NCI-H187 treated with DMSO at 0.1 percent for 48 hours (cell line): ENCODE data around the gene USP28.

Experiments used
- DNase-seq: peaks from one replicate; lab custom pipeline; 2025; lab: John Stamatoyannopoulos, UW

Gene USP28

GRCh38 chr11:113877670-113878055 lies 2.3 kb upstream of the USP28 start:
- no peak for DNase-seq

- no peak for DNase-seq
Measured at GRCh38 chr11:113876798-113877669, 1.7 kb upstream of the USP28 start.

- DNase-seq, result no peak
Measured at GRCh38 chr11:113876074-113876797, 864 bp upstream of the USP28 start.

- no peak for DNase-seq
Measured at GRCh38 chr11:113874581-113875233, 665 bp downstream of the USP28 start.

DNA sequence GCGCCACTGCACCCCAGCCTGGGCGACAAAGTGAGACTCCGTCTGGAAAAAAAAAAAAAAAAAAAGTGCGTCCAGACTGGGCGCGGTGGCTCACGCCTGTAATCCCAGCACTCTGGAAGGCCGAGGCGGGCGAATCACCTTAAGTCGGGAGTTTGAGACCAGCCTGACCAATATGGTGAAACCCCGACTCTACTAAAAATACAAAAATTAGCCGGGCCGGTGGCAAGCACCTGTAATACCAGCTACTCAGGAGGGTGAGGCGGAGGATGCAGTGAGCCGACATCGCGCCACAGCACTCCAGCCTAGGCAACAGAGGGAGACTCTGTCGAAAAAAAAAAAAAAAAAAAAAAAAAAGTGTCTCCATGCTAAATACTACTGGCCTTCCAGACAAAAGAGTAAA lies 1.3 kb downstream of the USP28 start:
- DNase-seq, result no peak

- no peak for DNase-seq
Measured at GRCh38 chr11:113873236-113873626, 2.1 kb downstream of the USP28 start.

GRCh38 chr11:113871336-113871735 lies 4.0 kb downstream of the USP28 start:
- DNase-seq, result no peak

DNA sequence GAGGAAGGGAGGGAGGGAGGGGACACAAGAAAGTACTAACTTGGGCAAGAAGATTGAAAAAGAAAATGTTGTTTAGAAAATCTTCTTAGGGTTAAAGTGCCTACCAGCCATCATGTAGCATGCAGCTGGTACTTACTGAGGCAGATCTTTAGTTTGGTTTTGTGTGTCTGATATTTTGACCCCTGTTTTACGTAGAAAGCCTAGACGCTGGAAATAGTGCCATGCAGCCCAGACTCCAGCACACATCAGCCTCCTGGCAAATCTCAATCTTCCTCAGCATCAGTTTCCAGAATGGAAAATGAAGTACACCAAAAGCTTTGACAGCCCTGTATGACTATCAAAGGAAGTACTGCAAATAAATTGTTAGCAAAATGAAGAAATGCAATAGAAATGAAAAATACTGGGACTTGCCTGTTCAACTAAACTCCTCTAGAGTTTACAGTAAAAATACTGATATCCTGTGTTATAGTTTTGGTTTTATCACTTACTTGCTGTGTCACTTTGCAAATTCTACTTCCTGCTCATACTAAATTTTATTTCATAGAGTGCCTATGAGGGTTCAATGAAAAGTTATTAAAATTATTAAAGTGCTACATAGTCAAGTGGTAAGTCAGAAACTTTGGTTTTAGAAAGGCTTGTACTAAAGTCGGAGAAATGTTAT lies 7.4 kb downstream of the USP28 start:
- DNase-seq, result no peak

- no peak for DNase-seq
Measured at GRCh38 chr11:113865873-113866272, 9.5 kb downstream of the USP28 start.

DNA sequence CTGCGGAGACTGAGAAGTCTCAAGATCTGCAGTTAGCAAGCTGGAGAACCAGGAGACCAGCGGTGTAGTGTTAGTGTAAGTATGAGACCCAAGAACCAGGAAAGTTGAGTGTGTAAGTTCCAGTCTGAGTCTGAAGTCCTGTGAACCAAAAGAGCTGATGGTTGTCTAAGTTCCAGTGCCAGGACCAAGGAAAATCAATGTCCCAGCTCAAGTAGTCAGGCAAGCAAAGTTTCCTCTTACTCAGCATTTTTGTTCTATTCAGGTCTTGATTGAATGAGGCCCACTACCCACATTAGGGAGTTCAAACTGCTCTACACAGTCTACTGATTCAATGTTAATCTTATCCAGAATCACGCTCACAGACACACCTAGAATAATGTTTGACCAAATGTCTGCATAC lies 11.0 kb downstream of the USP28 start:
- no peak for DNase-seq

DNA sequence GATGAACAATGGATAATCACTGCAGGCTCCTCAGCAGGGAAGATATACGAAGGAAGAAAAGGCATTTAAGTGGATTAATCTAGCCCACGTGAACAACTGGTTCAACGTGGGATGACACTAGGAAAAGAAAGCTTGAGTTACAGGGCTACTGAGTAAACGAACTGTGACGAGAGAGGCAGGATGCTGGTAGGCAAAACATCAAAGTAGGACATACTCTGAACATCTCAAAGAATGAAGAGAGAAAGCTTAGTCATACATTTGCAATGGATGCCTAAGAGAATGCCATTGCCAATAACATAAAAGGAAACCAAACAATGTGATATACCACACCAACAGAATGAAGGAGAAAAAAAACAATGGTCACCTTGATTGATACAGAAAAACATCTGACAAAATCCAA lies 12.9 kb downstream of the USP28 start:
- no peak for DNase-seq

DNA sequence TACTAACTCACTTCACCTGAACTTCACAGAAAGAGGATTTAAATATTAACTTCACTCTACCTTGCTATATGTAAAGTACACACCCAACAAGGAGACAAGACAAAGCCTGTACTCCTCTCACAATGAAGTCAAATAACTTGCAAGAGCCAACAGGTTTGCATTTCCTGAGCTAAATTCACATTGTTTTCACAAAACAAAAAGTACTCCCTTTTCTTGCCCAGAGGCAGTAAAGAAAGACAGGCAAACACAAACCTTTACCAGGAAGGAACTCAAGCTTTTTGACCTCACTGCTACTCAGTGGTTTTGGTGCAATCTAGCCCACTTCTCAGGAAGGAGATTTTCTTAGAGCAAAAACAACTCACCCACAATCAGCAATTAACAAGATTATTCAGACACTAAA lies 15.7 kb downstream of the USP28 start:
- no peak for DNase-seq

DNA sequence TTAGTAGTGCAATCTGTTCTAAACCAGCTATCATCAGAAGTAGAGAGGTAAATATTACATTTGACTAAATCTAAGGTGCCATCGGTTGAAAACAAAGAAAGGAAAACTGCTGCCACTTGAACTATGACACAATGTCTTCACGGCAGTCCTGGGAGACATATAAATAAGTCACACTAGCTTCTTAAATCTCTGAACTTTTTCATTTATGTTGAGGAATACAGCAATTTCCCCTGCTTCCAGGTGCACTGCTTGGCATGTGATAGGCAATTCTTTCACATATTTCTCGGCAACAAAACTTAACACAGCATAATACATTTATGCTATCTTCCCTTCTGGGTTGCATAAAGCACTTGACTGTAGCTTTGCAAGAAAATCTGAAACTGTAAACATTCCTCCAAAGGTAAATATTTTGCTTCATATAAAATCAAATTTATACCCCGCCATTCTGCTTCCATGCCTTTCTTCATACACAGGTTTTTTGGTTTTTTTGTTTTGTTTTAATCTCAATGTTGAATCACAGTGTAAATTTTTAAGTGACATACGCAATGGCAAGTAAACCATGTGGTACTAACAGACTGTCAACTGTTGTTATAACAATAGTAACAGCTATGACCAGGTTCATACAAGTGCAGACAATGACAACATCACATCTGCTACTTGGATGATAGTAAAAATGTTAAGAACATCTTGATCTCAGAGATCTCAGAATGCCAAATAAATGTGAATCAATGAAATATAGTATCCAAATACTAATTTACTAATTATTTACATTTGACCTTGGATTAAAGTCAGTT lies 18.2 kb downstream of the USP28 start:
- no peak for DNase-seq

GRCh38 chr11:113855803-113856202 lies 19.6 kb downstream of the USP28 start:
- DNase-seq, result no peak

DNA sequence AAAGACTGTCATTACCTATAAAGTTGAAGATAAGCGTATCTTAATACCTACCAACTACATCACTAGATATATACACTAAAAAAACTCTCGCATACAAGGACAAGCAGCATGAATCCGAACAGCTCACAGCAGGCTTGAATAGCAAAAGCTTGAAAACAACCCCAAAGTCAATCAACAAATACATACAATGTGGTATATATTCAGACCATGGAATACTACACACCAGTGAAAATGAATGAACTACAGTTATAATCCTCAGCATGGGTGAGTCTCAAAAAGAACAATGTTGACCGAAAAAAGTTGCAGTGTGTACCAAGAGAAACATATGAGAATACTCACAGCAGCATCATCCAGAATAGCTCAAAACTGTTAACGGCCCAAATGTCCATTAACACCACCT lies 25.2 kb downstream of the USP28 start:
- no peak for DNase-seq

DNA sequence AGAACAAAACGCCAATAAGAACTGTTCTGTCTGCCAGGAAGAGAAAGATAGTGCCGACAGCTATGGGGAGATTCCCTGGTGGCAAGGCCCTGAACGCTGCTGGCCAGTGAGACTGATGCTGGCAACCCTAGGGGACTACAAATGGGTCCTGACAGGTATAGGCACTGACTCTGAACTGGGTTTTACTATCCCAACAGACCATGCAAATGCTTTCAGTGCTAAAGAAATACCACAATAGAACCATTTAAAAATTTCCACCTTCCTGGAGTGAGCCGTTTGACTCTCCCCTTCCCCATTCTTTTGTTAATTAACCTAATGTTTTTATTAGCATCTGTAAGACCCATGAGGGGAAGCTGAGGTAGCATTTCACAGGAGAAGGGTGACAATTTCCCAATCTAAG lies 25.7 kb downstream of the USP28 start:
- DNase-seq, result no peak

GRCh38 chr11:113847580-113847979 lies 27.8 kb downstream of the USP28 start:
- DNase-seq, result no peak

DNA sequence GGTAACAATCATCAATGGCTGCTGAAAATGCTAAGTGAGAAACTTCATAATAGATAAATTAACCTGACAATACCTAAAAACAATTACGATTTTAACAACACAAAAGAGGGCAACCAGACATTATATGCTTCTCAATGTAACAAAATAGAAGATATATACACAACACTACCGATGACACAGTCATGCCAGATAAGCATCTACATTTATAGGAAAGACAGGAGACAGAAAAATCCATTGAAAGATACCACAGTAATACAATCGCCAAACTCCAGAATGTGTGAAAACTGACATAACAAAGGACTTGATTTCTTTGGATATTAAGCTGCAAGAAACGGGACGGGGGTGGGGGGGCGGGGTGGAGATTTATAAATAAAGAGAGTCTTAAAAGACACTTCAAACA lies 28.3 kb downstream of the USP28 start:
- DNase-seq, result no peak

DNA sequence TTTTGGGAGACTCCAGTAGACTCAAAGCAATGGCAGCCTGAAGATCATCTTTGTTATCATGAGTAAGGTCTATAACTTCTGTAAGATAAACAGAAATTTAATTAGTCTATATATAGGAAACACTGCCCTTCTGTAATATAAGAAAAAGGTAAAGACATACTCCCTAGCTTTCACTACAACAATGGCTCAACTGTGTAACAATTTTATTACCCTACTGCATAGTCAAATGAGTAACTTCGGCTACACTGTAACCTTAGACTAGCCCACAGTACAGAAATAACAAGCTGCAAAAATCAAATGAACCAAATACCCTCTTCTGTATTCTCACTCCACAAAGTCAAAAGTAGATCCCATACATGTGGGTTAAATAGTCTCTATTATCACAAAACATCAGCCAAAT lies 33.7 kb downstream of the USP28 start:
- DNase-seq, result no peak

GRCh38 chr11:113840932-113841664 lies 34.3 kb downstream of the USP28 start:
- DNase-seq, result no peak

DNA sequence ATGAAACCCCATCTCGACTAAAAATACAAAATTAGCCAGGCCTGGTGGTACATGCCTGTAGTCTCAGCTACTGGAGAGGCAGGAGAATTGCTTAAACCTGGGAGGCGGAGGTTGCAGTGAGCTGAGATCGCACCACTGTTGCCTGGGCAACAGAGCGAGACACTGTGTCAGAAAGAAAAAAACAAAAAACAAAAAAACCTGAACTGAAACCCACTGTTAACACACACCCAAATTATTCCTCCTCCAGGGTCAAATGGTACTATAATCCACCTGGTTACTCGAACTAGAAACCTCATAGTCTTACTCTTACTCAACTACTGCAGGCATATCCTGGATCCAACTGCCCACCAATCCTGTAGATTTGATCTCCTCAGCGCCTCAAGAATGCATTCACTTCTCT lies 35.5 kb downstream of the USP28 start:
- no peak for DNase-seq
